SU-DHL-6 (cell line): Measurements from ENCODE around the gene ARG2.

Source experiments
- EZH2phosphoT487 ChIP-seq: fragments of 200-600 bp; sonication (generic), shearing (Covaris generic); conservative IDR thresholded peaks from 2 replicates; pipeline ENCODE4 v1.6.1; 2018; ENCODE audit warnings: mild to moderate bottlenecking, antibody characterized with exemption, low read length, moderate library complexity, mixed read lengths
- TF ChIP-seq, protein P1 (sequence below): fragments of 200-600 bp; sonication (generic); IDR thresholded peaks from one replicate; pipeline ENCODE4 v1.5.1; 2017; ENCODE audit warnings: antibody characterized with exemption, mild to moderate bottlenecking, low read length, moderate library complexity; ENCODE audit not compliant: insufficient read depth, poor library complexity, severe bottlenecking

DNA sequence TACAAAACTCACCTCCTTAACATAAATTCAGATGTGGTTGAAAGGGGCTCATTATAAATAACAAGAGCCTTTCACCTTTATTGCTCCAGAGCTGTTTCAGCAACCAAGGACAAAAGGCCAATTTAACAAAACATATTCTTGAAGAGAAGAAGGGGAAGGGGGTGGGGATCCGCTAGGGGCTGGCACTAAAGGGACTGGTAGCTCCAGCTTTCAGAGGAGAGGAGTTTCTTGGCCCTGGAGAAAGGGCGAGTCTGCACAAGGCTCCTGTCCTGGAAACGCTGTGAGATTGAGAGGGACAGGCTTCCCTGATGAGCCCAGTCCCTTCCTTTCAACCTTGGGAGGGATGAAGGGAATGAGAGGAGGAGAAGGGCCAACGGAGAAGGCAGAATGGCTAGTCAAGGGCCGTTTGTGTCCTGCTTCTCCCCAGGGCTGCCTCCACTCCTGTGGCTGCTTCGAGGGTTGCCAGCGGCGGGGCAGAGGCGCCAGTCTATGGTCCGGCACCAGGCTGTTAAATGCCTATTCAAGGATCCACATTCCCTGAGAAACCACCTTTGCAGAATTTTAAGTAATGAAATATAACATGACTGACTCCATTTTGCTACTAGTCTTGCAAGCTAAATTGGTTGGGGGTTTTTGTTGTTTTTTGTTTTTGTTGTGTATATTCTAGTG is 9.9 kb upstream of the ARG2 start:
- no peak for TF ChIP-seq EZH2phosphoT487
- TF ChIP-seq, protein P1, sequence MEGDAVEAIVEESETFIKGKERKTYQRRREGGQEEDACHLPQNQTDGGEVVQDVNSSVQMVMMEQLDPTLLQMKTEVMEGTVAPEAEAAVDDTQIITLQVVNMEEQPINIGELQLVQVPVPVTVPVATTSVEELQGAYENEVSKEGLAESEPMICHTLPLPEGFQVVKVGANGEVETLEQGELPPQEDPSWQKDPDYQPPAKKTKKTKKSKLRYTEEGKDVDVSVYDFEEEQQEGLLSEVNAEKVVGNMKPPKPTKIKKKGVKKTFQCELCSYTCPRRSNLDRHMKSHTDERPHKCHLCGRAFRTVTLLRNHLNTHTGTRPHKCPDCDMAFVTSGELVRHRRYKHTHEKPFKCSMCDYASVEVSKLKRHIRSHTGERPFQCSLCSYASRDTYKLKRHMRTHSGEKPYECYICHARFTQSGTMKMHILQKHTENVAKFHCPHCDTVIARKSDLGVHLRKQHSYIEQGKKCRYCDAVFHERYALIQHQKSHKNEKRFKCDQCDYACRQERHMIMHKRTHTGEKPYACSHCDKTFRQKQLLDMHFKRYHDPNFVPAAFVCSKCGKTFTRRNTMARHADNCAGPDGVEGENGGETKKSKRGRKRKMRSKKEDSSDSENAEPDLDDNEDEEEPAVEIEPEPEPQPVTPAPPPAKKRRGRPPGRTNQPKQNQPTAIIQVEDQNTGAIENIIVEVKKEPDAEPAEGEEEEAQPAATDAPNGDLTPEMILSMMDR, result no peak
